HG02852 (cell line): ENCODE data around the gene BRAT1.

Source experiments
- ATAC-seq: cut with Tn5 transposase; IDR thresholded peaks from one replicate; pipeline ENCODE4 v1.9.1; 2021; ENCODE audit warnings: mild to moderate bottlenecking, moderate library complexity; ENCODE audit not compliant: unreplicated experiment

Gene BRAT1

DNA sequence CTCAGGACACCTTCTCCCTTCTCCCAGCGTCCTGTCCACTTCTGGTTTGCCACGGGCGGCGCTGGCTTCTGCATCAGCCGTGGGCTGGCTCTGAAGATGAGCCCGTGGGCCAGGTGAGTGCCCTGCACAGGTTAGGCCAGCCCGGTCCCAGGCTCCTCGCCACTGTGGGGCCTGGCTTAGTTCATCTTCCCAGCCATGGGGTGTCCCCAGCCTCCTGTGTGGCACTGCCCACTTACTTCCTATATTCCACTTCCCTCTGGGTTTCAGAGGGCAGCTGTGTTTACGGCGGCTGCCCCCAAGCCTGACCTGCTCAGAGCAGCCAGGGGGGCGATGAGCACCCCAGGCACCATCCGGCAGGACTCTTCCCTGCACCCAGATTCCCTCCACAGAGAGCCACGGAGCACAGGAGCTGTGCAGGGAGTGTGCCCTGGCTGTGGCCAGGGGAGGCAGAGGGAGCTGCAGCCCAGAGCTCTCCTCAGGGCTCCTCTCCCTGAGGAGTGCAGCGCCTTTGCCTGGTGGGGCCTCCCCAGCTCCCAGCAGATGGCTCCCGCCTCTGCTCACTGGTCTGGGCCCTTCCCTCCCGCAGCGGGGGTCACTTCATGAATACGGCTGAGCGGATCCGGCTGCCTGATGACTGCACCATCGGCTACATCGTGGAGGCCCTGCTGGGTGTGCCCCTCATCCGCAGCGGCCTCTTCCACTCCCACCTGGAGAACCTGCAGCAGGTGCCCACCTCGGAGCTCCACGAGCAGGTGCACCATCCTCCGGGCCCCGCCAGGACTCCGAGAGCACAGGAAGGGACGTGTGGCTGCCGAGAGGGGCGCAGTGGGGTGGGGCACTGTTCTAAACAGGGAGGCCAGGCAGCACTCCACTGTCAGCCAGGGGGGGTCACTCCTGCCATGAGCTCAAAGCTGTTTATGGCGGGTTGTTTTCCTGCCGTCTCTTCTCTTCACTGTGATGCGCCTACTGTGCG is 29.4 kb downstream of the BRAT1 start:
- no peak for ATAC-seq

DNA sequence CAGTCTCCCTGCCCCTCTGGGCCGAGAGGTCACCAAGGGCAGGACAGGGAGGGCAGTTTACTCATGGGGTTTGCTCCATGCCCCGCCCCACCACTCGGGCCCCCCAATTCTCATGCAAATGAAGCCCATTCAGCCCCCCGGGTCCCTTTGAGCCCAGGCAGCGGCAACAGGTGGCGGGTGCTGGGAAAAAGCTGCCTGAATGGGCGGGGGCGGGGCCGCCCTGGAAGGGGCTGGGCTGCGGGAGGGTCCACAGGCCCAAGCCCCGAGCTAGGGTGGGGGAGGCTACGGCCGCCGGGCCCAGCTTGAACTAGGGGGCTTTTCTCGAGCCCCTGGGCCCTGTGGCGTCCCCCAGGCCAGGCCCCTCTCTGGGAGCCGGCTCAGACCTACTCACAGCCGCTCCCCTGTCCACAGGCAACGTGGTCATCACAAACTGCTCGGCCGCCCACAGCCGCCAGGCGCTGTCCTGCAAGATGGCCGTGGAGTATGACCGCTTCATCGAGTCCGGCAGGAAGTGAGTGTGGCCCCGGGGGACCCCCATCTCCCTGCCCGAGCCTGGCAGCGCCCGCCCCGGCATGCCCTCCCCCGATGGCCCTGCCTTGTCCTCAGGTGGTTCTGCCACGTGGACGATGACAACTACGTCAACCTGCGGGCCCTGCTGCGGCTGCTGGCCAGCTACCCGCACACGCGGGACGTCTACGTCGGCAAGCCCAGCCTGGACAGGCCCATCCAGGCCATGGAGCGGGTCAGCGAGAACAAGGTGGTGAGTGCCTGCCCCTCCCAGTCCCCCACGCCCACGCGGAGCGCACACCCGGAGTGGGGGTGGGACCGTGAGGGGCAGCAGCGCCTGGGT is 30.3 kb downstream of the BRAT1 start:
- ATAC-seq = no peak

DNA sequence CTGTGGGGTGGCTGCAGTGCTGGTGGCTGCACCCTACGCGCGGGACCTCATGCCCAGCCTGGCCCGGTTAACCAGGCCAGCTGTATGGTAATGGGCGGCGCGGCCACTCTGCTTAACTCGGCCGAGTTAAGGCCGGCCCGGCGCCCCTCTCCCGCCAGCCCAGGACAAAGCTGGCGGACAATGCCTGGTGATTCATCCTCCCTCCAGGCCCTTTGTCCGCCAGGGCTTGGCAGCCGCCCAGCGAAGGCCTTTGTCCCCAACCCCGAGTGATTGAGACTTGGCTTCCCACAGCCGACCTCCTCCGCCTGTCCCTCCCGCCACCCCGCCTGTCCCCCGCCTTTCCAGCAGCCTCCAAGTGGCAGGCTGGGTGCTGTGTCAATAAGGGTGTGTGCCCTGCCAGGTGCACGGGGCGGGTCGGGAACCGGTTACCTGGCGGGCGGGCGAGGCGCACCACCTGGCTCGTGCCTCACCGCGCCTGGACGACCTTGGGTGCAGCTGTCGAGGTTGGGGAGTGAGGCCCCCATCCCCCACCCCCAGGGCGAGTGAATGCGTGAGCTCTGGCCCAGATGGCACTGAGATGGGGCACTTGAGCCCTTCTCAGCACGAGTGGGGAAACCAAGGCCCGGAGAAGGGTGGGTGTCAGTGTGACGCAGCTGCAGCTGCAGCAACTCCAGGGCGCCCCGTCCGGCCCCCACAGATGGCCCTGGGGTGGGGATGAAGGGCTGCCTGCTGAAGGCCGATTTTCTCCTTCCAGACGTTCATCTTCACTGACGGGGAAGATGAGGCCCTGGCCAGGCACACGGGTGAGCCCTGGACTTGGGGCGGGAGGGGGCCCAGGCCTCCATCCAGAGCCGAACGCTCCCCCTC is 31.1 kb downstream of the BRAT1 start:
- no peak for ATAC-seq

DNA sequence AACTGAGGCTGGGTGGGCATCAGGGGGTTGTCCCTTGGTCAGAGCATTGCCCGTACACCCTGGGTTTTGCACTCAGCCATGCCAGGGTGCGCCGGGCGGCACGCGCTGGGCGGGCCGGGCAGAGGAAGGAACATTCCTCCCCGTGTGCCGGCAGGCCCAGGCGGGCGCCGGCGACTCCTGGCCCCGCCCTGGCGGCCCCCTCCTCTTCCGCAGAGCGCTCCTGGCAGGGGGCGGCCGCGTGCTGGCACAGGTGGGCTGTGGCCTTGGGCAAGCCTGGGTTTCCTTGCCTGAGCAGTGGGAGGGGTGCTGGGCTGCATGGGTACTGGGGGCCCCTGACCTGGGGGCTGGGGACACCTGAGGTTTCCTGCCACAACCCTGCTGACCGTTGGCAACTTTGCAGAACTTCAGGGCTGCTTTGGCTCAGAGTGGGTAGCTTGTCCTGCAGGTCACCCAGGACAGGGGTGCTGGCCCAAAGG is 31.8 kb downstream of the BRAT1 start:
- no peak for ATAC-seq

DNA sequence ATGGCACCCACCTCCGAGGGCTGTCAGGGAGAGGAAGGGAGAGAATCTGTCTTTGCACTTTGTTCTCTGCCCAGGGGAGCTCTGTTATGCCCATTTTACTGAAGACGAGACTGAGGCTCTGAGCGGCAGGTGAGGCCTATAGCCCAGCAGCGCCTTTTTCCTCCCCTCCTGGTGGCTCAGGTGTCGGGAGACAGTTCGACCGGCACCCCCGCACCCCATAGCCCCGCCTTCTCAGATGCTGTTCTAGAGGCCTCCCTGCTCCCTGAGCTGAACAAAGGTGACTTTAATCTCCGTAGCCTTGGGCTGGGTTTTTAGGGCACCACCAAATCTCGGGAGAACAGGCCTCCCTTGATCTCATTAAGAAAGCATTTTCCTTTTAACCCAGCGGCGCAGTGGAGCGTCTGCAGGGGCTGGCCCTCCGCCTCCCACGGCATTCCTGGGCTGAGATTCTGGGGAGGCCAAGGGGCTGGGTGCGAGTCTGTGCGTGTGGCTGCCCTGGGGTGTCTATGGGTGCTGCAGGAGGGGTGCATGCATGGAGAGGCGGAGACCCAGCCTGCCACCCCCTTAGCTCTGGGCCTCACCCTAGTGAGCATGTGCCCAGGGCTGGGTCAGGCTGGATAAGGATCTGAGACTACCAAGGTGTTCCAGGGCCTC is 32.4 kb downstream of the BRAT1 start:
- no peak for ATAC-seq

DNA sequence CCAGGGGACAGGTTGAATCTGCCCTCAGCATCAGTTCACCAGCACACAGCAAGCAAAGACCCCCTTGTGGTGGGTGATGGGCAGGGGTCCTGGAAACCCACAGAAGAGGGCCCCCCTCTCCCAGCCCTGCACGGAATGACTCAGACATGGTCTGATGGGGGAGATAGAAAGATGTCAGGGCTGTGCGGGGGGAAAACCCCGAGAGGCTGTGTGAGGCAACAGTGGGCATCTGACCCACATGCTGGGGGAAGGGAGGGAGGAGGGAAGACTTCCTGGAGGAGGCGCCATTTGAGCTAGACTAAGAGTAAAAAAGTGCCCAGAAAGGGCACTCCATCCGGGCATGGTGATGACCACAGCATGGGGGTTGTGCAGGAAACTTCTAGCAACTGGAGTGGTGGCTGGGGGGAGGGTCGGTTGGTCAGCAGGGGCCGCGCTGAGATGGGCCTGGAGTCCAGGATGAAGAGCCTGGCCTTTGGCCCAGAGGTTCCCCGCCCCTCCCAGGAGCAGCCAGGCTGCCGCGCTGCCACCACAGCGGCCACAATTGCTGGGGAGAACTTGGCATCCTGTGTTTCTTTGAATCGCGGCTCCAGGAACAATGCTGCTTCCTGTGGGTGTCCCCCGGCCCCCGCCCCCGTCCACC is 33.3 kb downstream of the BRAT1 start:
- no peak for ATAC-seq

DNA sequence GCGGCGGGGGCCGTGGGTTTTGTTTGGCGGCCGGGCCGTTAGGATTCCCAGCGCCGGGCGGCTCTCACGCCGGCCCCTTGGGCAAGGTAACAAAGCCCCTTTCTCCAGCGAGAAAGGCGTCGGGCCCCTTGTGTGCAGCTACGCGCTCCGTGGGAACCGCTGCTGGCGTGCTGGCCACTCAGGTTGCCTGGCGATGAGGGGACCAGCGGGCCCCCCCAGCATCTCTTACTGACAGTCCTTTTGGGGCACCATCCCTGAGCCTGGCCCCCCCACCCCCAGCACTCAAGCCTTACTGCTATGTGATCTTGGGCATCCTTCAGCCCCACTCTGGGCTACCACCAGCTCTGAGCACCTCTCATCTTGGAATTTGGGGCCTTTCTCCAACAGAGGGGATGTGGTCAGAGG is 34.0 kb downstream of the BRAT1 start:
- ATAC-seq = no peak

DNA sequence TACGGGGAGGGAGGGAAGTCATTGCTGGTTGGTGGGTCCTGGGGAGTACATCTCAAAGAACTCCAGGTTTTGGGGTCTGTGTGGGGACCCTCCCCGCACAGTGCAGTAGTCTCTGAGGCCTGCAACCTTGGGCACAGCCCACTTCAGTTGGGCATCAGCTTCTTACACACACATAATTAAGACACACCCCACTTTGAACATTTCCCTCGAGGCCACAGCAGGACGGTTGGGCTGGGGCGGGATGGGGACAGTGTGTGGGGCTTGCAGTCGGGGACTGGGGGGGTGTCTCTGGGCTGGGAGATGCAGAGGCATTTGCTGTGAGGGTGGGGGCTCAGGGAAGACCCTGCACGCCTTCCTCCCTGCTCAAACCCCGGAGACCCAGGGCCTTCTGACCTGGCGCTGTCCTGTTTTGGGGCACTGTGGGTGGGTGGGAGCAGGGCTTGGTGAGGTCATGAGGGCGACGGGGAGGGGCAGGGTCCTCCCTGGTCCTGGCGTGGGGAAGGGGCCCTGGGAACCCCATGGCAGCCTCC is 34.5 kb downstream of the BRAT1 start:
- ATAC-seq = no peak

DNA sequence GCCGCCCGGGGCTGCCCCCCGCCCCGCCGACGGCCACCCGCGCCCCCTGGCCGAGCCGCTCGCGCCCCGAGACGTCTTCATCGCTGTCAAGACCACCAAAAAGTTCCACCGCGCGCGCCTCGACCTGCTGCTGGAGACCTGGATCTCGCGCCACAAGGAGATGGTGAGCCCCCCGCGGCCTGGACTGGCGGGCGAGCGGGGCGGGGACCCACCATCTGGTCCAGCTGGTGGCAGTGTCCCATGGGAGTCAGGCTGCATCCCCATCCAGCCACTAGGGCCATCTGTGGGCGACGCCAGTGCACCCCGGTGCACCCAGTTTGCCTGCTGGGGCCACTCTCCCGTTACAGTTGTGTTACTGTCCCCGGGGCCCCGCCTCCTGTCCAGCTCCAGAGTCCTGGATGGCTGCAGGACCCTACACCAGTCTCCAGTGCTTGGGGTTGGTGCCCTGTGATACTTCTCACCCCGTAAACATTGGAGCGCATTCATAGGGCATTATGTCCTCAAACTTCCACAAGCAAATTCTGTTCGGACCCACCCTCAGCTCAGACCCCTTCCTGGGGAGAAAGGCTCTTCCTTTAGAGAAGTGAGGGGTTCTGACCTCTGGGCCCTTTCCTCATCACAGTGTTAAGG is 35.1 kb downstream of the BRAT1 start:
- ATAC-seq = no peak

DNA sequence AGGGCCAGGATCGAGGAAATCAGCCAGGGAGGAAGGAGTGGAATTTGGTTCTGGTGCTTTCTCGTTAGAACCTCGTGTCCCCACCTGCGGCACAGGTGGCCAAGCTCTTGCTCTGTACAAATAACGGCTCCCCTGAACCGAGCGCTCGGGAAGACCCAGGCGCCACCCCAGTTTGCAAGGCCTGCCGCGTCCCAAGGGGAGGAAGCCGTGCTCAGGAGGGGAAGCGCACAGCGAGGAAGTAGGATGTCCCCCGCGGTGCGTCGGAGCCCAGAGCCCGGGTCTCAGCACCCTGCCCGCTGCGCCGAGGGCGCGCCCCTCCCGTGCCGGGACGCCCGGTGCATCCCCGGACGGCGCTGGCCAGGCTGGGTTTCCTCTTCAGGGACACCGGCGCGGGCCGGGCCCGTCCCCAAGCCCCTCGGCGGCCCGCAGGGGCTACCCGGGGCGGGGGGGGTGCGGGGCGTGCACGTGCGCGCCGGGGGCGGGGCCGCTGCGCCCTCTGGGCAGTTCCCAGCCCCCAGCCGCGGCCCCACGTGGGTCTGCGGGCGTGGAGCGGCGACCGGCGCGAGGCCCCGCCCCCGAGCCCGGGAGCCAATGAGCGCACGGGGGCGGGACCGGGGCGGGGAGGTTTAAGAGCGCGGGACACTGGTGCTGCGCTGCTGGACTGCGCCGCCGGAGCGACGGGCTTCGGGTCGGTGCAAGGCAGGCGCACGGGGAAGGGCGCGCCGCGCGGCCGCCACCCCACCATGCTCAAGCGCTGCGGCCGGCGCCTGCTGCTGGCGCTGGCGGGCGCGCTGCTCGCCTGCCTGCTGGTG is 36.0 kb downstream of the BRAT1 start, which contains the start of gene LFNG:
TSS of gene LFNG (plus strand) at position 656 of the 812 bp plus-strand sequence. CDS start at position 744, 88 bp downstream.
- peak; percentile 86 for ATAC-seq

DNA sequence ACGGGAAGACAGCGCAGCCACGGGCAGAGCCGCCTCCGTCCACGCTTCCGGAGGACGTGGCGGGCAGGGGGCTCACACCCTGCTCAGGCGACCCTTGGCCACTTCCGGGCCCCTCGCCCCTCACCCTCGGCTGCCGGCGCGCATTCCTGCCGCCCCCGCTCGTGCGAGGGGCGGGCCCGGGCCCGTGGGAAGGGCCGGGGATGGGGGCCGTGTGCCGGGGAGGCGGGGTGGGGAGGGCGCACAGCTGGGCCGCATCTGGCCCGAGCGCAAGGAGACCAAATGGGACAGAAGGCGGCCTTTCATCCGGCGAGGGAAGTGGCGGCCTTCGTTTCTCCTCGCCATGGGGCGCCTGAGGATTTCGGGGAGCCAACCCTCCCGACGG is 36.6 kb downstream of the BRAT1 start:
- no peak for ATAC-seq

DNA sequence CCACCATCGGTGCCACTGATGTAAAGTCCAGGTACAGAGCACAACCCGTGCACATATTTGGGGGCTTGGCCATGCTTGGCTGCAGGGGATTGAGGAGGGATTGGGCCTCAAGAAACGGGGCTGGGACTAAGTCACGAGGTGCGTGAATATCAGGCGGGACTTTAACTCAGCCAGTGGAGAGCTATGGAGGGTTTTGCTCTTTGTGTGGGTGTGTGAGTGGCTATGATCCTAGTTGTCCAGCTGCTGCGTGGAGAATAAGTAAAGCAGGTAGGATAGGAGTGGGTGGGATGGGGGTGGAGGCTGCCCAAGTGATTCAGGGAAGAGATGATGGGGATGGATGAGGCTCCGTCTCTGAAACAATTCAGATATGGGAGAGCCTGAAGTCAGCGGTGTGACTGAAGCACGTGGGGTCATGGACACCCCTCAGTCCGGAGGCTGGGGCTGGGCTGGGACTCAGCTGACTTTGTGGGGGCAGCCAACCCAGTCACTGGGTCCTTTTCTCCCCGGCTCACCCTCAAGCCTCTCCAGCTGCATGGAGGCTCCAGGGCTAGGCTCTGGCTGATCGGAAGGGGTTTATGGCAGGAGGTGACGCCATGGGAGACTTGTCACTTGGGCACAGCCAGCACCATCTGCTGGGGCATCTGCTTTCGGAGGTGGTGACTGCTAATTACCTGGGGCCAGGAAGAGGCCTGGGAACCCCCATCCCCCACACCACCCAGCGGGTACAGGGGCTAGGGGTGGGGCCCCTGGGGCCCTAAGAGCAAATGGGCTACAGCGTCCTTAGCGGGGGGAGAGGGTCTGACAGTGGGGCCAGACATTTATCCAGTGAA is 37.4 kb downstream of the BRAT1 start:
- ATAC-seq = no peak

DNA sequence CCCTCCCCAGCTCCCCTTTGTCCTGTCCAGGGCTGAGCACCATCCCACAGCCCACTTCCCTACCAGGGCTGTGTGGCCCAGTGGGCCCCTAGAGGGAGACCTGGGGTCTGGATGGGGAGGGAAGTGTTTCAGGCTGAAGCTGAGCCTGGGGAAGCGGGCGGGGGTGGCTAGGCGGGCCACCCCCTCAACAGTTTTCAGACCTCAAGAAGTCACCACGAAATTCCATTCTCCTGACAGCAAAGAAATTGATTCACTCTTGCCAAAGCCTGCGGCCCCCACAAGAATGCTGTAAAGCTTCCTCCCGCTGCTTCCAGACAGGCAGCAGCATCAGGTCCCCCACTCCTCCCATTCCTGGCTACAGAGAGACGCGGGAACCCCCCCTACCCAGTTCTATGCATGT is 38.3 kb downstream of the BRAT1 start:
- no peak for ATAC-seq

DNA sequence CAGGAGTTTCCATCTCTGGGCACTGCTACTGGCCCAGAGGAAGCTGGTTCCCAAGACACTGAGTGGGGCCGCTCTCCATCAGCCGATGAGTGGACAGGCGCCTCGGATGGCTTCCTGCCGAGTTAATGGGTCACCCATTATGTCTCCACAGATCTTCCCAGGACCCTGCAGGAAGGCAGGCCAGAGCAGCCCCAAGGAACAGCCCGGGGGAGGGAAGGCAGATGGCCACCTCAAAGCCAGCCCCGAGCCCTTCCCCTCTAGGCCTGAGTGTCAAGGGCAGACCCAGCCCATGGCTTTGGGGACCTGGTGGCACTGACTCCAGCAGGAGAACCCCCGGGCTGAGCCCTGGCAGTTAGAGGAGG is 39.1 kb downstream of the BRAT1 start:
- no peak for ATAC-seq

DNA sequence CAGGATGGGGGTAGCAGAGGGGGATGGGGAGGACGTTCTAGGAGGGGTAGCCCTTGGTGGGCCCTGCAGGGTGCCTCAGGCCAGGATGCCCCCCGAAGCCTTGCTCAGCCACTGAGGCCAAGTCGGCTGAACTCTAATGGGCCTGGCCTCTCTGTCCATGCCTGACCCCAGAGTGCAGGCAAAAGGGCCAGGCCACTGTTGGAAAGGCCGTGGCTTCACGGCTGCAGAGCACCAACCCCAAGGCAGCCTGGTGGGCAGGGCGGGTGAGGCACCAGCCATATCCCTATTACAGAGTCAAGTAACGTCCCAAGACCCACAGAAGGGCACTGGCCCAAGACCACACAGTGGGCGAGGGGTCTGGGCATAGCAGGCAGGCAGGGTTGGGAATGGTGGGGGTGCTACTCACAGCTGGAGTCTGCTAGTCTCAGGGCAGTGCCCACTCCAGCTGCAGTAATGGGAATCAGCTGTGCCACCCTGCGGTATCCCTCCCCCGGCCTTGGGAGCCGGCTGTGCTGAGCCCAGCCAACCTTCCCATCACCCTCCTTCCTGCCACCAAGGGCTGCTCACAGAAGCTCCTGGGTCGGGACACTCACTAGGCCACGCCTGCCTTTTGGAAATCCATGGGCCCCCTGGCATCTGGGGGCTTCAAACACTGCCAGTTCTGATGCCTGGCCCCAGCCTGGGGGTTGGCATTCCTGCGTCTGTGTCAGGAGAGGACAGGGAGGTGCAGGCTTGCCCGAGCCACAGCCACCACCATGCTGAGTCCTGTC is 39.7 kb downstream of the BRAT1 start:
- no peak for ATAC-seq
